LNCAP (cell line): ENCODE data around the gene AAMP.
A peak's percentile ranks its signal among the peaks of the same experiment; 100 is the strongest.

Experiments
- TF ChIP-seq, protein P1 (sequence below): fragments of 450-650 bp; IDR thresholded peaks from 2 replicates; pipeline ENCODE4 v1.5.1; 2017; ENCODE audit warnings: mild to moderate bottlenecking

Gene AAMP

DNA sequence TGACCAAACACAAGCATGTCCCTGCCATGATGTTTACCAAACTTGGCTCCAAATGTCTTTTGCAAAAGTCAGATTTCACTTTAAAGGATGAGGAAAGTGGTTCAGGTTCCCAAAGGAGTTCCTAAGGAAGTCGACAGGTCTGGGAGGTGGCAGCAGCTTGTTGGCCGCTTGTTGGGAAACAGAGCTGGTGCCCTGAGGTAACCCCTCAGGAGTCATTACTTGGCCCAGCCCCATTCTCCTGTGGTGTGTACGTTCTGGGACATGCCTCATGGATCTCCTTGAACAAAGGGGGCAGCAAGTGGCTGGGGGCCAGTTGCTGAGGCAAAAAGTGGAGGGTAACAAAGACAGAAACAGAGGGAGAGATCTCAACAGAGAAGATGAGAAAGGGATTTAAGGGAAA lies 11.5 kb upstream of the AAMP start:
- TF ChIP-seq, protein P1, sequence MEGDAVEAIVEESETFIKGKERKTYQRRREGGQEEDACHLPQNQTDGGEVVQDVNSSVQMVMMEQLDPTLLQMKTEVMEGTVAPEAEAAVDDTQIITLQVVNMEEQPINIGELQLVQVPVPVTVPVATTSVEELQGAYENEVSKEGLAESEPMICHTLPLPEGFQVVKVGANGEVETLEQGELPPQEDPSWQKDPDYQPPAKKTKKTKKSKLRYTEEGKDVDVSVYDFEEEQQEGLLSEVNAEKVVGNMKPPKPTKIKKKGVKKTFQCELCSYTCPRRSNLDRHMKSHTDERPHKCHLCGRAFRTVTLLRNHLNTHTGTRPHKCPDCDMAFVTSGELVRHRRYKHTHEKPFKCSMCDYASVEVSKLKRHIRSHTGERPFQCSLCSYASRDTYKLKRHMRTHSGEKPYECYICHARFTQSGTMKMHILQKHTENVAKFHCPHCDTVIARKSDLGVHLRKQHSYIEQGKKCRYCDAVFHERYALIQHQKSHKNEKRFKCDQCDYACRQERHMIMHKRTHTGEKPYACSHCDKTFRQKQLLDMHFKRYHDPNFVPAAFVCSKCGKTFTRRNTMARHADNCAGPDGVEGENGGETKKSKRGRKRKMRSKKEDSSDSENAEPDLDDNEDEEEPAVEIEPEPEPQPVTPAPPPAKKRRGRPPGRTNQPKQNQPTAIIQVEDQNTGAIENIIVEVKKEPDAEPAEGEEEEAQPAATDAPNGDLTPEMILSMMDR = no peak

DNA sequence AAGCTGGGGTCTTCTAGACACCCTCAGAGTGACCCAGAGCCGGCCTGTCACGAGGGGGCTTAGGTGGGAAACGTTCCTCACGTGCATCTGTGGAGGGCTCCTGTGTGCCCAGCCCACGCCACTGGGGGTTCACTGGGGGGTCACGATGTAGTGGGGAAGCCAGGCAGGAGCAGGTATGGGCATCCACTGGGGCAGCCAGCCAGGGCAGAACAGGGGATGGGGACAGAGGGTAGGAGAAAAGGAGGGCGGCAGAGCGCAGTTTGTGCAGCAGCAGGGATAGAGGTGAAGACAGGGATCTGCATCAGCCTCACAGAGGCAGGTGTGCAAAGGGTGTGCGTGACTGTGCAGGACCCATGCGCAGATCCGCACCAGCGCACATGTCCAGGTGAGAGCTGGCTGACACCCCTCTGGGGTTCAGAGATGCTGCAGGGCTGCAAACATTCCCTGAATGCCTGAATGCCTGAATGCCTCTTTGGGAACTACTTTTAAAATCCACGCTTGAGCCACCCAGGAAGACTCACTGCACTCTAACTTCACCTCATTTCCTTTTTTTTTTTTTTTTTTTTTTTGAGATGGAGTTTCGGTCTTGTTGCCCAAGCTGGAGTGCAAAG lies 10.4 kb upstream of the AAMP start:
- TF ChIP-seq, protein P1 = no peak

DNA sequence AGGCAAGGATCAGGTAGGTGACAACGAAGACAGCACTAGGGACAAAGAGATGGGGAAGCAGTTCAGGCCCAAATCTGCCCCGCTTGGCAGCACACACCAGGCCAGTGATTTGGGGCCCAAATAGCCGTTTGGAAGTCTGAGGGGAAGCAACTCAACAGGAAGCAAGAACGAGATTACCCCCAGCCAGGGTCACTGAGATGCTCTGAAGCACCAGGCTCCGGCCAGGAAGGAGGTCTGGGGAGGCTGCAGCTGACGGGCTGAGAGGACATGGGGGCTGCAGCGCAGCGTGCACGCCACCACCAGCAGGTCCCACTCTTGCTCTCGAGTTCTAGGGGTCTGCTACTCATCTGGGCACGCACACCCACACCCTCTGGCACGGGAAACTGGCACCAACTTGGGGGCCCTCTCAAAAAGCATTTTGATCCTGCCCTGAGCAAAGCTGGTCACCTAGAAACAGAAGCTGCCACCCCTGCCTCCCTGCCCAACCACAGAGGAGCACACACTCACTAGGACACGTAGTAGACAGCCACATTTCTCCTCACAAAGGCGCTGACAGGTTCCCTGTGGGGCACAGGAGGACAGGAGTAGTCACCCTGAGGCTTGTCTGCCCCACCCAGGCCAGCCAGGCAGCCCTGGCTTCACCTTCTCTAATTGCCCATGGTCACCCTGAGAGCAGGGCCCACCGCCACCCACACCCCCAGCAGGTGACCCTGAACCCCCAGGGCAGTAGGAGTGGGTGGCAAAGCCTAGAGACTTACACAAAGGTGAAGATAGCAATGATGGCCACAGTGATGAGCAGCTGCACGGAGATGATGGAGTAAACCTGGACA lies 8.8 kb upstream of the AAMP start:
- TF ChIP-seq, protein P1 = no peak

DNA sequence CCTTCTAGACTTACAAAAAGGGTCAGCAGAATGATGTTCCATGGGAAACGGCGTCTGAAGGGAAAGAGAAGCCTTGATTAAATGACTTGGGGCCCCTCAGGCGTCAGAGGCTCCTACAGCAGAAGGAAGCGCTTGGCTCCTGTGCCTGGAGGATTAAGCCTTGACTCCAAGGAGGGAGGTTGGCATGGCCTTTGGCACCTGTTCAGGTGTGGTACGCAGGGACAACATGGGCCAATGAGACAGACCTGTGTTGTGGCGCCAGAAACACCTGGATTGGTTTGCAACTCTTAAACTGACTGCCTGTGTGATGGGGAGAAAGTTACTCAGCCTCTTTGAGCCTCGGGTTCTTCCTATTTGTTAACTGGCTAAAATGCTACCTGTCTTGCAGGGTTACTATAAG lies 8.0 kb upstream of the AAMP start:
- TF ChIP-seq, protein P1 = no peak

DNA sequence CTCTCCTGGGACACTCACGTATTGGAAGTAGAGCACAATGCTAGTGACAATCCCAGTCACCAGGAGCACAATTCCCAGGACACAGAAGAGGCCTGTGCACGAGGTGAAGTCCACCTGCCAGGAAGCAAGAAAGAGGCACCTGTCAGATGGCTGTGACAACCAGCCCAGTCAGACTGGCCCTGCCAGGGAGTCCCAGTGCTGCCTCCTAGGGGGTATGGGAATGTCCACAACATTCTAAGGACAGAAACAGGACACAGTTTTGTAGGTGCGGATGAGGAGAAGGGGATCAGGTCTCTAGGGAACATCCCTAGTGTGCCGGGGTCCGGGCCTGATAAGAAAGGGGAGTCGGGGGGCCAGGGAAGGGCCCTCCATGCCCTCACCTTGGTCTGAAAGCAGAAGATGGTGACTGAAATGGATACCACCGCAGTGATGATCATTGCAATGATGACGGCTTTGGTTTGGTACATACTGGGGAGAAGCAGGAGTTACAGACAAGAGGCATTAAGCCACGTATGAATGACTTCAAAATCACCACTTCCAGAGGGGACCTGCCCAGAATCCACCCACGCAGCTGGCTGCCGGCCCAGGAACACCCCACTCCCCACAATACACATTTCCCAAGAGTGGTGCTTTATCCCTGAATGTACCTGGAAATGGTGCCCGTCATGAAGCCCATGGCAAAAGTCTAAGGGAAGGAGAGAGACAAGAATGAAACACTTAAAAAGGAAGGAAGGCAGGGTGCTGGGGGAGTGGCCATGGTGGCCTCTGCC lies 7.2 kb upstream of the AAMP start:
- TF ChIP-seq, protein P1 = peak; percentile 14; the same call in 1 of the 2 replicates

DNA sequence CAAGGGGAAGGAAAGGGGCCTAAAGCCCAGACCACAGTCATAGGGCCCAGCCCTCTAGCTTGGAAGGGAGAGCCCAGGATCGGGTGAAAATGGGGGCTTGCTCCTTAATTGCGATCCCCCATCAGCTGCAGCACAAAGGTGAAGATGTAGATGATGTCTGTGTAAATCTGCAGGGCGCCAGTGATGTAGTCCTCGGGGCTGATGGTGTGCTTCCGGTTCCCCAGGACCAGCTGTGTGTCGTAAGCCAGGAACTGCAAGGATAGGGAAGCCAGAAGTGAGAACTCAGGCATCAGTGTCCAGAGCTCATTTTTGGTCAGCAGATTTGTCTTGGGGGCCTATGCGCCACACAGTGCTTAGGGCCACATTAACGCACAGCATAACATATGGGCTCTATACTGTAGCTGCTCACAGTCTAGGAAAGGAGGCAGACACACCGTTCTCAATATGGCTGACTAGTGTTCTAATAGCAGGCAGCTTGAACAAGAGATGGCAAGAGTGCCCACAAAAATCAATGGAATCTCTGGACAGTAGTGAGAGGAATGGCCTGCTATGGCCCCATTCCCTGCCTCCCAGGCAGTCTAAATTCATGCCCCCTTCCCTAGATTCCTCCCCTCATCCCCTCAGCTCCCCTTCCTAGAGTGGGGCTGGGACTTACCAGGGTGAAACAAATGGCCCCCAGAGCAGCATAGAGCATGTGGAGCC lies 5.6 kb upstream of the AAMP start:
- TF ChIP-seq, protein P1 = no peak

DNA sequence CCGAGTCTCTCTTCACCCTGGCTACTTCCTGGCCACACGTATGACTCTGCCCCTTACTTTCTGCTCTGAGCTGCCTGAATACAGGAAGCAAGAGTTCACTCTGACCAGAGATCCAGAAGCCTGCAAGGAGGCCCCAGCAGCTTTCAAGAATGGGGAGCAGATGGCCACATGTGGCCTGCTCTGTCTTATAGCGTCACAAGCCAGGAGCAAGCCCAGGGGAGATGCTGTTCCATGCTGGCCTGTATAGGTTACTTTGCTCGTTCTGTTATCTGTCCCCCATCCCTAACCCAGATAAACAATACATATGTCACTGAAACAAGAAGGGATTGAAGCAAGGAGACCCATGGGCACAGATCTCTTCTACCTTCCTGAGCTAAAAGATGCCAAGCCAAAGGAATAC lies 4.6 kb upstream of the AAMP start:
- TF ChIP-seq, protein P1 = no peak
